ENCODE data around the gene PI4KA.
"Not testable (repeated sequence)": the region's sequence is repeated elsewhere in the genome, so short reads cannot be mapped to it uniquely, and the experiment has no call there.

Gene PI4KA

GRCh38 chr22:20690586-20691317 lies 167.9 kb downstream of the PI4KA start:
- not testable (repeated sequence) for H3K27me3 ChIP-seq (replicated peaks; ENCODE audit: control insufficient read depth, insufficient read depth, low read length); H3K36me3 ChIP-seq (ENCODE audit: control insufficient read depth, insufficient read depth, low read length, severe bottlenecking); H3K4me3 ChIP-seq (ENCODE audit: low read length)

GRCh38 chr22:20687356-20688172 lies 171.0 kb downstream of the PI4KA start:
- not testable (repeated sequence) for H3K4me1 ChIP-seq (ENCODE audit: control insufficient read depth, insufficient read depth, low read length); DNase-seq (ENCODE audit: low read depth); H3K27me3 ChIP-seq (replicated peaks; ENCODE audit: control insufficient read depth, insufficient read depth, low read length); H3K9me3 ChIP-seq (ENCODE audit: control insufficient read depth, low read length); H3K4me3 ChIP-seq (ENCODE audit: low read length); H3K9ac ChIP-seq (ENCODE audit: low read length); H3K36me3 ChIP-seq (ENCODE audit: control insufficient read depth, insufficient read depth, low read length, severe bottlenecking)

More at GRCh38 chr22:20690586-20691317, 167.9 kb downstream of the PI4KA start:
- H3K9me3 ChIP-seq (ENCODE audit: control insufficient read depth, low read length); H3K9ac ChIP-seq (ENCODE audit: low read length); H3K4me1 ChIP-seq (ENCODE audit: control insufficient read depth, insufficient read depth, low read length); DNase-seq (ENCODE audit: low read depth): not testable (repeated sequence)

GRCh38 chr22:20685764-20686163 lies 172.8 kb downstream of the PI4KA start:
- not testable (repeated sequence) for H3K36me3 ChIP-seq (ENCODE audit: control insufficient read depth, insufficient read depth, low read length, severe bottlenecking); H3K4me1 ChIP-seq (ENCODE audit: control insufficient read depth, insufficient read depth, low read length); H3K9ac ChIP-seq (ENCODE audit: low read length); H3K27me3 ChIP-seq (replicated peaks; ENCODE audit: control insufficient read depth, insufficient read depth, low read length); H3K4me3 ChIP-seq (ENCODE audit: low read length); DNase-seq (ENCODE audit: low read depth); H3K9me3 ChIP-seq (ENCODE audit: control insufficient read depth, low read length)

GRCh38 chr22:20678792-20679435 lies 179.7 kb downstream of the PI4KA start:
- H3K9me3 ChIP-seq (ENCODE audit: control insufficient read depth, low read length): peaks cover 12% of the 10 kb centered on the region
- not testable (repeated sequence) for H3K36me3 ChIP-seq (ENCODE audit: control insufficient read depth, insufficient read depth, low read length, severe bottlenecking); H3K9ac ChIP-seq (ENCODE audit: low read length); H3K27me3 ChIP-seq (replicated peaks; ENCODE audit: control insufficient read depth, insufficient read depth, low read length); H3K4me1 ChIP-seq (ENCODE audit: control insufficient read depth, insufficient read depth, low read length); DNase-seq (ENCODE audit: low read depth); H3K4me3 ChIP-seq (ENCODE audit: low read length)

- Histone ChIP-seq H3K9me3 (ENCODE audit: control insufficient read depth, low read length) (peaks cover 12% of the 10 kb centered on the region), H3K27me3 (replicated peaks; ENCODE audit: control insufficient read depth, insufficient read depth, low read length) (peaks cover 11% of the 10 kb centered on the region), H3K36me3 (ENCODE audit: control insufficient read depth, insufficient read depth, low read length, severe bottlenecking) (no peaks in the 10 kb centered on the region), H3K4me3 (ENCODE audit: low read length) (no peak overlapping the region), H3K9ac (ENCODE audit: low read length) (no peak overlapping the region), H3K4me1 (ENCODE audit: control insufficient read depth, insufficient read depth, low read length) (no peaks in the 10 kb centered on the region)
- no peak for DNase-seq (ENCODE audit: low read depth)
These were observed 180.8 kb downstream of the PI4KA start for GRCh38 chr22:20677684-20678242.

- Histone ChIP-seq H3K27me3 (replicated peaks; ENCODE audit: control insufficient read depth, insufficient read depth, low read length) (peaks cover 11% of the 10 kb centered on the region), H3K9me3 (ENCODE audit: control insufficient read depth, low read length) (peaks cover 12% of the 10 kb centered on the region)
- H3K4me3 ChIP-seq (ENCODE audit: low read length); H3K4me1 ChIP-seq (ENCODE audit: control insufficient read depth, insufficient read depth, low read length); DNase-seq (ENCODE audit: low read depth); H3K9ac ChIP-seq (ENCODE audit: low read length); H3K36me3 ChIP-seq (ENCODE audit: control insufficient read depth, insufficient read depth, low read length, severe bottlenecking): not testable (repeated sequence)
These were observed 183.0 kb downstream of the PI4KA start for GRCh38 chr22:20675613-20676012.

GRCh38 chr22:20674998-20675397 lies 183.6 kb downstream of the PI4KA start:
- DNase-seq (ENCODE audit: low read depth): no peak
- Histone ChIP-seq H3K36me3 (ENCODE audit: control insufficient read depth, insufficient read depth, low read length, severe bottlenecking) (no peaks in the 10 kb centered on the region), H3K9me3 (ENCODE audit: control insufficient read depth, low read length) (peaks cover 12% of the 10 kb centered on the region)

GRCh38 chr22:20673295-20674195 lies 185.1 kb downstream of the PI4KA start:
- no peak overlapping the region for H3K9ac ChIP-seq (ENCODE audit: low read length)
- peaks cover 12% of the 10 kb centered on the region for H3K9me3 ChIP-seq (ENCODE audit: control insufficient read depth, low read length)
- no peaks in the 10 kb centered on the region for H3K36me3 ChIP-seq (ENCODE audit: control insufficient read depth, insufficient read depth, low read length, severe bottlenecking)
- peaks cover 11% of the 10 kb centered on the region for H3K27me3 ChIP-seq (replicated peaks; ENCODE audit: control insufficient read depth, insufficient read depth, low read length)
- no peak overlapping the region for H3K4me3 ChIP-seq (ENCODE audit: low read length)
- H3K4me1 ChIP-seq (ENCODE audit: control insufficient read depth, insufficient read depth, low read length): no peaks in the 10 kb centered on the region
- DNase-seq (ENCODE audit: low read depth): no peak

More at GRCh38 chr22:20674998-20675397, 183.6 kb downstream of the PI4KA start:
- Histone ChIP-seq H3K4me1 (ENCODE audit: control insufficient read depth, insufficient read depth, low read length) (no peaks in the 10 kb centered on the region), H3K27me3 (replicated peaks; ENCODE audit: control insufficient read depth, insufficient read depth, low read length) (peaks cover 11% of the 10 kb centered on the region), H3K9ac (ENCODE audit: low read length) (no peak overlapping the region), H3K4me3 (ENCODE audit: low read length) (no peak overlapping the region)

GRCh38 chr22:20672732-20673131 lies 185.9 kb downstream of the PI4KA start:
- Histone ChIP-seq H3K4me3 (ENCODE audit: low read length) (no peak overlapping the region), H3K9ac (ENCODE audit: low read length) (no peak overlapping the region), H3K27me3 (replicated peaks; ENCODE audit: control insufficient read depth, insufficient read depth, low read length) (peaks cover 11% of the 10 kb centered on the region), H3K36me3 (ENCODE audit: control insufficient read depth, insufficient read depth, low read length, severe bottlenecking) (no peaks in the 10 kb centered on the region), H3K4me1 (ENCODE audit: control insufficient read depth, insufficient read depth, low read length) (no peaks in the 10 kb centered on the region), H3K9me3 (ENCODE audit: control insufficient read depth, low read length) (peaks cover 12% of the 10 kb centered on the region)
- no peak for DNase-seq (ENCODE audit: low read depth)

GRCh38 chr22:20672082-20672424 lies 186.6 kb downstream of the PI4KA start:
- H3K27me3 ChIP-seq (replicated peaks; ENCODE audit: control insufficient read depth, insufficient read depth, low read length): peaks cover 11% of the 10 kb centered on the region
- no peaks in the 10 kb centered on the region for H3K4me1 ChIP-seq (ENCODE audit: control insufficient read depth, insufficient read depth, low read length)
- no peaks in the 10 kb centered on the region for H3K36me3 ChIP-seq (ENCODE audit: control insufficient read depth, insufficient read depth, low read length, severe bottlenecking)
- H3K4me3 ChIP-seq (ENCODE audit: low read length): no peak overlapping the region
- no peak overlapping the region for H3K9ac ChIP-seq (ENCODE audit: low read length)
- DNase-seq (ENCODE audit: low read depth): no peak
- peaks cover 12% of the 10 kb centered on the region for H3K9me3 ChIP-seq (ENCODE audit: control insufficient read depth, low read length)
